ENCODE data around the gene SLC5A4.

SLC5A4 gene

GRCh38 chr22:32236970-32237369 lies 18.2 kb downstream of the SLC5A4 start:
- TF ChIP-seq, protein P1, sequence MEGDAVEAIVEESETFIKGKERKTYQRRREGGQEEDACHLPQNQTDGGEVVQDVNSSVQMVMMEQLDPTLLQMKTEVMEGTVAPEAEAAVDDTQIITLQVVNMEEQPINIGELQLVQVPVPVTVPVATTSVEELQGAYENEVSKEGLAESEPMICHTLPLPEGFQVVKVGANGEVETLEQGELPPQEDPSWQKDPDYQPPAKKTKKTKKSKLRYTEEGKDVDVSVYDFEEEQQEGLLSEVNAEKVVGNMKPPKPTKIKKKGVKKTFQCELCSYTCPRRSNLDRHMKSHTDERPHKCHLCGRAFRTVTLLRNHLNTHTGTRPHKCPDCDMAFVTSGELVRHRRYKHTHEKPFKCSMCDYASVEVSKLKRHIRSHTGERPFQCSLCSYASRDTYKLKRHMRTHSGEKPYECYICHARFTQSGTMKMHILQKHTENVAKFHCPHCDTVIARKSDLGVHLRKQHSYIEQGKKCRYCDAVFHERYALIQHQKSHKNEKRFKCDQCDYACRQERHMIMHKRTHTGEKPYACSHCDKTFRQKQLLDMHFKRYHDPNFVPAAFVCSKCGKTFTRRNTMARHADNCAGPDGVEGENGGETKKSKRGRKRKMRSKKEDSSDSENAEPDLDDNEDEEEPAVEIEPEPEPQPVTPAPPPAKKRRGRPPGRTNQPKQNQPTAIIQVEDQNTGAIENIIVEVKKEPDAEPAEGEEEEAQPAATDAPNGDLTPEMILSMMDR (conservative IDR thresholded peaks at IDR 0.05; ENCODE audit: low read depth): no peak
- H3K27ac ChIP-seq: no peak overlapping the region
- ChIA-PET CTCF (no interaction called here), POLR2A (ENCODE audit: low non-redundant PET) (no interaction called here)
- no peak for DNase-seq (ENCODE audit: low spot score)

GRCh38 chr22:32233091-32233490 lies 22.1 kb downstream of the SLC5A4 start:
- ChIA-PET CTCF (no interaction called here), POLR2A (ENCODE audit: low non-redundant PET) (no interaction called here)
- H3K27ac ChIP-seq: no peak overlapping the region
- DNase-seq (ENCODE audit: low spot score): no peak
- TF ChIP-seq, protein P1 (conservative IDR thresholded peaks at IDR 0.05; ENCODE audit: low read depth): no peak

GRCh38 chr22:32232191-32232830 lies 22.8 kb downstream of the SLC5A4 start:
- TF ChIP-seq, protein P1 (conservative IDR thresholded peaks at IDR 0.05; ENCODE audit: low read depth): no peak
- ChIA-PET CTCF (no interaction called here), POLR2A (ENCODE audit: low non-redundant PET) (no interaction called here)
- H3K27ac ChIP-seq: no peak overlapping the region
- DNase-seq (ENCODE audit: low spot score): no peak

- TF ChIP-seq, protein P1 (conservative IDR thresholded peaks at IDR 0.05; ENCODE audit: low read depth): no peak
- H3K27ac ChIP-seq: no peak overlapping the region
- ChIA-PET CTCF (interaction anchor here (0.6 kb wide), 1 partner anchor 51 kb away, joined by 3 read pairs; no protein-coding TSS in a partner anchor), POLR2A (ENCODE audit: low non-redundant PET) (no interaction called here)
- DNase-seq (ENCODE audit: low spot score): no peak
These were observed 28.6 kb downstream of the SLC5A4 start for GRCh38 chr22:32226326-32227104.

- CTCF ChIA-PET: no interaction called here
- POLR2A ChIA-PET (ENCODE audit: low non-redundant PET): no interaction called here
- H3K27ac ChIP-seq: no peak overlapping the region
- TF ChIP-seq, protein P1 (conservative IDR thresholded peaks at IDR 0.05; ENCODE audit: low read depth): no peak
- no peak for DNase-seq (ENCODE audit: low spot score)
These were observed 32.2 kb downstream of the SLC5A4 start for GRCh38 chr22:32222991-32223390.

GRCh38 chr22:32219026-32219425 lies 36.1 kb downstream of the SLC5A4 start:
- no peak for DNase-seq (ENCODE audit: low spot score)
- H3K27ac ChIP-seq: no peak overlapping the region
- ChIA-PET CTCF (interaction anchor here (0.6 kb wide), 1 partner anchor 11 kb away, joined by 3 read pairs; no protein-coding TSS in a partner anchor), POLR2A (ENCODE audit: low non-redundant PET) (no interaction called here)
- TF ChIP-seq, protein P1 (conservative IDR thresholded peaks at IDR 0.05; ENCODE audit: low read depth): no peak
